Suprapubic skin (tissue), 4 donors: ENCODE data around the gene SMC3.

Source experiments
- POLR2A ChIP-seq, 2 donors: fragments of 450-650 bp; IDR thresholded peaks; one replicate each; pipeline ENCODE4 v1.6.1; 2017; ENCODE audit warnings: antibody characterized with exemption in 2 of 2, mild to moderate bottlenecking in 2 of 2, moderate library complexity in 2 of 2
- POLR2AphosphoS5 ChIP-seq, 3 donors: sonication (generic); formaldehyde crosslinking; IDR thresholded peaks; one replicate each; pipeline ENCODE4 v1.6.1; 2017; ENCODE audit warnings: antibody characterized with exemption in 3 of 3

GRCh38 chr10:110563132-110563531, 4.4 kb upstream of the SMC3 start:
- TF ChIP-seq POLR2A (IDR thresholded peaks at IDR 0.05): no peak
- TF ChIP-seq POLR2AphosphoS5 (IDR thresholded peaks at IDR 0.05): no peak
